Subcutaneous abdominal adipose tissue (tissue), 5 donors: ENCODE data around the gene TDP1.

Source experiments
- H3K27ac ChIP-seq: one replicate; pipeline ENCODE4 v1.7.0; 2013; ENCODE audit warnings: low read depth, mild to moderate bottlenecking, inconsistent platforms, low read length, moderate library complexity
- H3K27me3 ChIP-seq, 5 donors: one replicate each; pipeline ENCODE4 v1.7.0; 2013; ENCODE audit warnings: low read length in 5 of 5, inconsistent platforms in 1 of 5; ENCODE audit not compliant: control insufficient read depth in 5 of 5, insufficient read depth in 4 of 5
- H3K36me3 ChIP-seq, 5 donors: one replicate each; pipeline ENCODE4 v1.7.0; 2013; ENCODE audit warnings: low read length in 5 of 5; ENCODE audit not compliant: control insufficient read depth in 5 of 5, insufficient read depth in 5 of 5
- H3K4me1 ChIP-seq, 5 donors: one replicate each; pipeline ENCODE4 v1.7.0; 2013; ENCODE audit warnings: low read length in 5 of 5, mild to moderate bottlenecking in 3 of 5, moderate library complexity in 1 of 5; ENCODE audit not compliant: control insufficient read depth in 5 of 5, insufficient read depth in 5 of 5
- H3K4me3 ChIP-seq, 5 donors: one replicate each; pipeline ENCODE4 v1.7.0; 2013; ENCODE audit warnings: low read length in 5 of 5, low read depth in 1 of 5
- H3K9ac ChIP-seq, 5 donors: one replicate each; pipeline ENCODE4 v1.7.0; 2013; ENCODE audit warnings: low read length in 5 of 5, mild to moderate bottlenecking in 4 of 5, moderate library complexity in 3 of 5
- H3K9me3 ChIP-seq, 5 donors: one replicate each; pipeline ENCODE4 v1.7.0; 2013; ENCODE audit warnings: low read length in 5 of 5; ENCODE audit not compliant: control insufficient read depth in 5 of 5
- donor health status: healthy.
- donor health status: healthy.
- donor health status: healthy.
- donor health status: healthy.
- donor health status: healthy.

TDP1 gene

GRCh38 chr14:89955745-89956660 is at the start of gene TDP1:
TDP1 (plus strand) TSS chr14:89955927; CDS start chr14:89963115, 7,188 bp downstream.
- peak within 1 kb of the TSS; percentile 65 for H3K27ac ChIP-seq
- H3K4me3 ChIP-seq: peak within 1 kb of the TSS; percentile 91 to 98 (median 95)
- H3K36me3 ChIP-seq: peaks cover 0 to 7% (median 0%) of the 10 kb centered on the region in 5 donors
- no peaks in the 10 kb centered on the region for H3K9me3 ChIP-seq
- peak within 1 kb of the TSS; percentile 59 to 89 (median 81) for H3K9ac ChIP-seq
- peaks cover 3 to 31% (median 25%) of the 10 kb centered on the region in 5 donors for H3K4me1 ChIP-seq
- no peaks in the 10 kb centered on the region for H3K27me3 ChIP-seq

DNA sequence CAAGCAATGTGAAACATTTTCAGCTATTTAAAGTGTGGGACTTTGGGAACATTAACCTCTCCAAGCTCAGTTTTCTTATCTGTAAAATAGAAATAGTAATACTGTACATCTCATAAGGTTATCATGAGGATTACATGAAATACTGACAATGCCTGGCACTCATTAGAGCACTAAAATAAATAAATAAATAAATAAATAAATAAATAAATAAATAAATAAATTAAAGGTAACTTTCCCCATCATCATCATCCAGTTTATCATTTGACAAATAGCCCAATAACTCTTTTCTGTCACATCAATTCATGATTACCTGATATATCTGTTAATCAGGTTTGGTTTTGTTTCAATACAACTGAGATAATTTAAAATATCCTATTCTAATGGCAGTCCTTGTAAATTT is 49.7 kb upstream of the TDP1 start:
- Histone ChIP-seq H3K27me3 (no peaks in the 10 kb centered on the region), H3K9ac (no peak overlapping the region), H3K4me3 (no peak overlapping the region), H3K36me3 (no peaks in the 10 kb centered on the region), H3K27ac (no peak overlapping the region), H3K4me1 (peaks cover 0 to 13% (median 3%) of the 10 kb centered on the region in 5 donors), H3K9me3 (no peaks in the 10 kb centered on the region)

DNA sequence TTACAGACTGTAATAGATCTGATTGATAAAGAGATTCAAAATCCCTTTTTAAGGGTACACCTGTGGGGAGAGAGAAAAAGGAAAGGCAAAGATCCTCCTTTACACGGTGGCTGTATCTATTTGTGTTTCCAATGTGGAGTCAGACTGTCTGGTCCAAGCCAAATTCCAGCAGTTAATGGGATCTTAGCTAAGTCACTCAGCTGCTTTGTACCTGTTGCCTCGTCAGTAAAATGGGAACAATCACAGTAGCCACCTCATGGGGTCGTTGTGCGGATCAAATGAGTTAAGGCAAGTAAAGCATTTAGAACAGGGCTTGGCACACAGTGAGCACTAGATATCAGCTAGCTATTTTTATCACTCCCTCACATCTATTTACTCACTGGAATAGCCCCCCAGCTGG is 48.1 kb upstream of the TDP1 start:
- Histone ChIP-seq H3K27me3 (no peaks in the 10 kb centered on the region), H3K36me3 (no peaks in the 10 kb centered on the region), H3K9ac (no peak overlapping the region)

GRCh38 chr14:89908712-89909450 is 46.8 kb upstream of the TDP1 start:
- Histone ChIP-seq H3K9ac (no peak overlapping the region), H3K4me1 (peaks cover 4 to 31% (median 26%) of the 10 kb centered on the region in 5 donors), H3K9me3 (no peaks in the 10 kb centered on the region), H3K27ac (no peak overlapping the region), H3K27me3 (no peaks in the 10 kb centered on the region), H3K4me3 (no peak overlapping the region), H3K36me3 (no peaks in the 10 kb centered on the region)

More for the DNA sequence above, 48.1 kb upstream of the TDP1 start:
- no peak overlapping the region for H3K27ac ChIP-seq
- H3K4me3 ChIP-seq: no peak overlapping the region
- no peaks in the 10 kb centered on the region for H3K9me3 ChIP-seq
- peaks cover 4 to 28% (median 19%) of the 10 kb centered on the region in 5 donors for H3K4me1 ChIP-seq

DNA sequence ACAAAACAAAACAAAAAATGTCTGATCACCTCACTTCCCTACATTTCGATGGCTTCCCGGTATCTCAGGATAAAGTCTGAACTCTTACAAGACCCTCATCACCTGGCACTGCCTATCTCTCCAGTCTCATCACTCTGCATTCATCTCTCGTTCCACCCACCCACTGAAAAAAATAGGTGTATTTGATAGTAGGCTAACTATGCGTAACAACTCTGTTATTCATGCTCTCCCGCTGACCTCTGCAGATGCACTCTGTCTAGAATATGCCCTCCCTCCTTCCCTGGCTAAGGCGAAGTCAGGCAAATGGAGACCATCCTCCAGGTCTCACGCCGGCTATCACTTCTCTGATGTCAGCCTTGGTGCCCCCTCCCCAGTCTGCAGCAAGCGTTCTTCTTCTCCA is 46.1 kb upstream of the TDP1 start:
- H3K36me3 ChIP-seq: no peaks in the 10 kb centered on the region
- no peak overlapping the region for H3K9ac ChIP-seq
- no peak overlapping the region for H3K4me3 ChIP-seq
- peaks cover 4 to 31% (median 26%) of the 10 kb centered on the region in 5 donors for H3K4me1 ChIP-seq
- no peak overlapping the region for H3K27ac ChIP-seq
- no peaks in the 10 kb centered on the region for H3K9me3 ChIP-seq
- no peaks in the 10 kb centered on the region for H3K27me3 ChIP-seq

DNA sequence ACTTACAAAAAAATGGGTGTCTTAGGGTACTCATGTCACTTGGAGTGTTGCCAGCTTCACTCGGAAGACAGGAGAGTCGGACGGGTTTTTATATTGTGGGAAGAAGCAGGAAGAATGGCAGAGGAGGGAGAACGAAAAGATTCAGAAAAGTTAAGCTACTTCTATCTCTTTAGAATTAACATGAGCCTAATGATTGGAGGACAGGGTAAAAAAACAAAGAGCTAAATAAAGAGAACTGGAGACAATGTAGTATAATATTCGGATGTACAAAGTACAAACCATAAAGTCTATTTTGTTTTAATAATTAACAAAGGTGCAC is 45.1 kb upstream of the TDP1 start:
- Histone ChIP-seq H3K27ac (peak overlapping the region; percentile 89), H3K9ac (peak overlapping the region in 1 of 5 donors; percentile 20), H3K4me3 (no peak overlapping the region), H3K27me3 (no peaks in the 10 kb centered on the region), H3K4me1 (peaks cover 4 to 36% (median 26%) of the 10 kb centered on the region in 5 donors), H3K36me3 (no peaks in the 10 kb centered on the region), H3K9me3 (no peaks in the 10 kb centered on the region)

- Histone ChIP-seq H3K27me3 (no peaks in the 10 kb centered on the region), H3K4me1 (peaks cover 4 to 36% (median 26%) of the 10 kb centered on the region in 5 donors), H3K27ac (peak overlapping the region; percentile 89), H3K4me3 (no peak overlapping the region), H3K36me3 (no peaks in the 10 kb centered on the region), H3K9ac (peak overlapping the region in 2 of 5 donors; percentile 54 to 72), H3K9me3 (no peaks in the 10 kb centered on the region)
Measured at GRCh38 chr14:89911010-89911919, 44.5 kb upstream of the TDP1 start.

DNA sequence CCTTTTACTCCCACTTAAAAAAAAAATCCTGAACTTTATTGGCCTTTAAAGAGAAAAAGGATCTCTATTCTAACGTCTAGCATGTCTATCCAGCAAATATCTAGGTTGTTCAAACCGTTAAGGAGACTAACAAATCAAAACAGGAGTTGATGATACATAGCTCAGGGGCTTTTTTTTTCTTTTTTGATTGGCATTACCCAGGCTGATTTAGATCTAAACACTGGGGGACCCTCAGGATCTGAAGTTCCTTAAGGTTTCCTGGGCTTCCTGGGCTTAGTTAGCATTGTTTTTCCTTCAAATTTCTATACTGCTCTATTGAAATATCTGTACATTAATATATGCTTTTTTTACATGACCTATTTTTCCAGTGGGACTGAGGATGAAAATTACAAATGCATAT is 43.5 kb upstream of the TDP1 start:
- Histone ChIP-seq H3K27me3 (no peaks in the 10 kb centered on the region), H3K4me3 (no peak overlapping the region), H3K9ac (peak overlapping the region in 3 of 5 donors; percentile 24 to 72 (median 54)), H3K9me3 (no peaks in the 10 kb centered on the region), H3K4me1 (peaks cover 4 to 36% (median 26%) of the 10 kb centered on the region in 5 donors), H3K27ac (peak overlapping the region; percentile 89), H3K36me3 (no peaks in the 10 kb centered on the region)

GRCh38 chr14:89912667-89913211 is 43.0 kb upstream of the TDP1 start:
- peak overlapping the region in 3 of 5 donors; percentile 24 to 72 (median 49) for H3K9ac ChIP-seq
- H3K9me3 ChIP-seq: no peaks in the 10 kb centered on the region
- peak overlapping the region; percentile 89 for H3K27ac ChIP-seq
- H3K27me3 ChIP-seq: no peaks in the 10 kb centered on the region
- peaks cover 4 to 36% (median 26%) of the 10 kb centered on the region in 5 donors for H3K4me1 ChIP-seq
- no peak overlapping the region for H3K4me3 ChIP-seq
- no peaks in the 10 kb centered on the region for H3K36me3 ChIP-seq
